GM21786 (cell line): ENCODE measurements around the gene GPR3.
"Not testable (repeated sequence)": the region's sequence is repeated elsewhere in the genome, so short reads cannot be mapped to it uniquely, and the experiment has no call there.

Source experiments
- ATAC-seq: cut with Tn5 transposase; IDR thresholded peaks from one replicate; pipeline ENCODE4 v1.9.1; 2021; ENCODE audit not compliant: unreplicated experiment

Gene GPR3

GRCh38 chr1:27377760-27378495, 14.5 kb upstream of the GPR3 start:
- ATAC-seq = no peak

- ATAC-seq = no peak
Measured at GRCh38 chr1:27379564-27380122, 12.8 kb upstream of the GPR3 start.

GRCh38 chr1:27380224-27380623, 12.2 kb upstream of the GPR3 start:
- no peak for ATAC-seq

GRCh38 chr1:27380766-27381733, 11.4 kb upstream of the GPR3 start:
- no peak for ATAC-seq

GRCh38 chr1:27381969-27382762, 10.3 kb upstream of the GPR3 start:
- ATAC-seq = no peak

- no peak for ATAC-seq
Measured at GRCh38 chr1:27383039-27383605, 9.3 kb upstream of the GPR3 start, which contains the start of gene CD164L2. Gene CD164L2 (minus strand): TSS chr1:27383333. CDS start chr1:27383239, 94 bp downstream.

- ATAC-seq = no peak
Measured at GRCh38 chr1:27383661-27384060, 8.8 kb upstream of the GPR3 start.

- ATAC-seq = not testable (repeated sequence)
Measured at GRCh38 chr1:27384797-27385196, 7.6 kb upstream of the GPR3 start.

GRCh38 chr1:27388337-27389005, 4.0 kb upstream of the GPR3 start:
- no peak for ATAC-seq

GRCh38 chr1:27391511-27392095, 819 bp upstream of the GPR3 start:
- ATAC-seq = no peak

- ATAC-seq = peak; percentile 4
Measured at GRCh38 chr1:27392778-27393635, 585 bp downstream of the GPR3 start.

GRCh38 chr1:27393641-27394281, 1.3 kb downstream of the GPR3 start:
- no peak for ATAC-seq

- ATAC-seq = no peak
Measured at GRCh38 chr1:27394282-27394658, 1.8 kb downstream of the GPR3 start.

GRCh38 chr1:27394925-27395324, 2.5 kb downstream of the GPR3 start:
- ATAC-seq = no peak

- no peak for ATAC-seq
Measured at GRCh38 chr1:27395441-27396195, 3.2 kb downstream of the GPR3 start.

- no peak for ATAC-seq
Measured at GRCh38 chr1:27397110-27397509, 4.7 kb downstream of the GPR3 start.

GRCh38 chr1:27397749-27398148, 5.3 kb downstream of the GPR3 start:
- ATAC-seq = no peak
